GM18907 (cell line): ENCODE measurements around the gene CHPF2.

Experiments
- ATAC-seq: cut with Tn5 transposase; IDR thresholded peaks from one replicate; pipeline ENCODE4 v1.9.1; 2021; ENCODE audit warnings: mild to moderate bottlenecking, moderate library complexity; ENCODE audit not compliant: unreplicated experiment

CHPF2 gene

DNA sequence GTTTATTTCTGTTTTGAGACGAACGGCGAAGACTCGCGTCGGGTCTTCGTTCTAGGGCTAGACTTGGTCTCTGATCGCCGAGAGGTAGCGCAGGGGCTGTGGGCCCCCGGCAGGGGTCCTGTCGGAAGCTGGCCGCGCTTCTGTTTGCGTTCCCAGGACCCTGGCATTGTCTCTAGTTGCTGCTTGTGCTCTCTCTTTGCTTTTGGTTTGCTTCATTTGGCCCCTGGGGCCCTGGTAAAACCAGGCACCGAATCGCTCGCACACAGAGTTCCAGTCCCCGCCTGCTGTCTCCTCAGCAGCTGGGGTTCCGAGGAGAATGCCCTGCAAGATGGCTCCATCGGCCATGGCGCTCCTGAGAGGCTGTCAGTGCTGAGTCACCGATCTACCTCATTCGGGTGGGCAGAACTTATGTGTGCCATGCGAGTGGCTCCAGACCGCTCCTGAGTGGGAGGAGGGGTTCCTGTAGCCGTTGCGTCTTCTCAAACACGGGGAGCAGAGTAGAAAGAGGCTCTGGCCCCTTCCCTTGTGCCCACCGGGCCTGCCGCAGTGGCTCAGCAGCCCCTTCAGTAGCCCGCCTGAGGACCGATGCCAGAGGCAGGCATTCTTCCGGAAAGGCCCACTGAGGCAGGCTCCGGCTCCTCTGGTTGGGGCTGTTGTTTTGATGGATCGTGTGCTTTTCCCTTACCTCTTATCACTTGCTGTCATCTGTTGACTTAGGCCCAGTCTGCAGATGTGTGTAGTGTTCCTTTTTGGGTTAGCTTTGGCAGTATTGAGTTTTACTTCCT lies 826 bp downstream of the CHPF2 start:
- ATAC-seq, result peak; percentile 40

DNA sequence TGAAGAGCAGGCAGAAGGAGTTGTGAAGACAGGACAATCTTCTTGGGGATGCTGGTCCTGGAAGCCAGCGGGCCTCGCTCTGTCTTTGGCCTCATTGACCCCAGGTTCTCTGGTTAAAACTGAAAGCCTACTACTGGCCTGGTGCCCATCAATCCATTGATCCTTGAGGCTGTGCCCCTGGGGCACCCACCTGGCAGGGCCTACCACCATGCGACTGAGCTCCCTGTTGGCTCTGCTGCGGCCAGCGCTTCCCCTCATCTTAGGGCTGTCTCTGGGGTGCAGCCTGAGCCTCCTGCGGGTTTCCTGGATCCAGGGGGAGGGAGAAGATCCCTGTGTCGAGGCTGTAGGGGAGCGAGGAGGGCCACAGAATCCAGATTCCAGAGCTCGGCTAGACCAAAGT lies 1.5 kb downstream of the CHPF2 start:
- ATAC-seq, result no peak

DNA sequence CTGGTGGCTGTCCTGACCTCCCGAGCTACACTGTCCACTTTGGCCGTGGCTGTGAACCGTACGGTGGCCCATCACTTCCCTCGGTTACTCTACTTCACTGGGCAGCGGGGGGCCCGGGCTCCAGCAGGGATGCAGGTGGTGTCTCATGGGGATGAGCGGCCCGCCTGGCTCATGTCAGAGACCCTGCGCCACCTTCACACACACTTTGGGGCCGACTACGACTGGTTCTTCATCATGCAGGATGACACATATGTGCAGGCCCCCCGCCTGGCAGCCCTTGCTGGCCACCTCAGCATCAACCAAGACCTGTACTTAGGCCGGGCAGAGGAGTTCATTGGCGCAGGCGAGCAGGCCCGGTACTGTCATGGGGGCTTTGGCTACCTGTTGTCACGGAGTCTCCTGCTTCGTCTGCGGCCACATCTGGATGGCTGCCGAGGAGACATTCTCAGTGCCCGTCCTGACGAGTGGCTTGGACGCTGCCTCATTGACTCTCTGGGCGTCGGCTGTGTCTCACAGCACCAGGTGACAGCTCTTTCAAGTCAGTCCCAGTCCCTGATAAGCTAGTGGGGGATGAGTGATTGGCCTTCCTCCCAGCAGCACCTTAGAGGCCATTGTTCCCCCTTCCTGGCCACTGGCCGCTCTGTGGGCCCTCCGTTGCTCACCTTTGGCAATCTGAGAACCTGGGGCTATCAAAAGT lies 3.0 kb downstream of the CHPF2 start:
- no peak for ATAC-seq

DNA sequence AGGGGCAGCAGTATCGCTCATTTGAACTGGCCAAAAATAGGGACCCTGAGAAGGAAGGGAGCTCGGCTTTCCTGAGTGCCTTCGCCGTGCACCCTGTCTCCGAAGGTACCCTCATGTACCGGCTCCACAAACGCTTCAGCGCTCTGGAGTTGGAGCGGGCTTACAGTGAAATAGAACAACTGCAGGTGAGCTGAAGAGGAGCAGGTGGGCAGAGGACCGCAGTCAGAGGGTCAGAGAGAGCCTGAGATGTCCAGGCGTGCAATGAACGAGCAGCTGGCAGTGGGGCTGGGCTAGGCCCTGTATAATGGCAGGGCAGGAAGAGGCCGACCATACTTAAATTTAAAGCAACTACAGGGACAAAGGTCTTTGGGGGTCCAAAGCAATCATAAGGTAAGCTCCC lies 4.1 kb downstream of the CHPF2 start:
- ATAC-seq, result no peak

DNA sequence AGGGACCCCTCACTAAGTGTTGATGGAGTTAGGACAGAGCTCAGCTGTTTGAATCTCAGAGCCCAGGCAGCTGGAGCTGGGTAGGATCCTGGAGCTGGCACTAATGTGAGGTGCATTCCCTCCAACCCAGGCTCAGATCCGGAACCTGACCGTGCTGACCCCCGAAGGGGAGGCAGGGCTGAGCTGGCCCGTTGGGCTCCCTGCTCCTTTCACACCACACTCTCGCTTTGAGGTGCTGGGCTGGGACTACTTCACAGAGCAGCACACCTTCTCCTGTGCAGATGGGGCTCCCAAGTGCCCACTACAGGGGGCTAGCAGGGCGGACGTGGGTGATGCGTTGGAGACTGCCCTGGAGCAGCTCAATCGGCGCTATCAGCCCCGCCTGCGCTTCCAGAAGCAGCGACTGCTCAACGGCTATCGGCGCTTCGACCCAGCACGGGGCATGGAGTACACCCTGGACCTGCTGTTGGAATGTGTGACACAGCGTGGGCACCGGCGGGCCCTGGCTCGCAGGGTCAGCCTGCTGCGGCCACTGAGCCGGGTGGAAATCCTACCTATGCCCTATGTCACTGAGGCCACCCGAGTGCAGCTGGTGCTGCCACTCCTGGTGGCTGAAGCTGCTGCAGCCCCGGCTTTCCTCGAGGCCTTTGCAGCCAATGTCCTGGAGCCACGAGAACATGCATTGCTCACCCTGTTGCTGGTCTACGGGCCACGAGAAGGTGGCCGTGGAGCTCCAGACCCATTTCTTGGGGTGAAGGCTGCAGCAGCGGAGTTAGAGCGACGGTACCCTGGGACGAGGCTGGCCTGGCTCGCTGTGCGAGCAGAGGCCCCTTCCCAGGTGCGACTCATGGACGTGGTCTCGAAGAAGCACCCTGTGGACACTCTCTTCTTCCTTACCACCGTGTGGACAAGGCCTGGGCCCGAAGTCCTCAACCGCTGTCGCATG lies 5.2 kb downstream of the CHPF2 start:
- no peak for ATAC-seq

DNA sequence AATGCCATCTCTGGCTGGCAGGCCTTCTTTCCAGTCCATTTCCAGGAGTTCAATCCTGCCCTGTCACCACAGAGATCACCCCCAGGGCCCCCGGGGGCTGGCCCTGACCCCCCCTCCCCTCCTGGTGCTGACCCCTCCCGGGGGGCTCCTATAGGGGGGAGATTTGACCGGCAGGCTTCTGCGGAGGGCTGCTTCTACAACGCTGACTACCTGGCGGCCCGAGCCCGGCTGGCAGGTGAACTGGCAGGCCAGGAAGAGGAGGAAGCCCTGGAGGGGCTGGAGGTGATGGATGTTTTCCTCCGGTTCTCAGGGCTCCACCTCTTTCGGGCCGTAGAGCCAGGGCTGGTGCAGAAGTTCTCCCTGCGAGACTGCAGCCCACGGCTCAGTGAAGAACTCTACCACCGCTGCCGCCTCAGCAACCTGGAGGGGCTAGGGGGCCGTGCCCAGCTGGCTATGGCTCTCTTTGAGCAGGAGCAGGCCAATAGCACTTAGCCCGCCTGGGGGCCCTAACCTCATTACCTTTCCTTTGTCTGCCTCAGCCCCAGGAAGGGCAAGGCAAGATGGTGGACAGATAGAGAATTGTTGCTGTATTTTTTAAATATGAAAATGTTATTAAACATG lies 6.0 kb downstream of the CHPF2 start:
- ATAC-seq, result no peak

DNA sequence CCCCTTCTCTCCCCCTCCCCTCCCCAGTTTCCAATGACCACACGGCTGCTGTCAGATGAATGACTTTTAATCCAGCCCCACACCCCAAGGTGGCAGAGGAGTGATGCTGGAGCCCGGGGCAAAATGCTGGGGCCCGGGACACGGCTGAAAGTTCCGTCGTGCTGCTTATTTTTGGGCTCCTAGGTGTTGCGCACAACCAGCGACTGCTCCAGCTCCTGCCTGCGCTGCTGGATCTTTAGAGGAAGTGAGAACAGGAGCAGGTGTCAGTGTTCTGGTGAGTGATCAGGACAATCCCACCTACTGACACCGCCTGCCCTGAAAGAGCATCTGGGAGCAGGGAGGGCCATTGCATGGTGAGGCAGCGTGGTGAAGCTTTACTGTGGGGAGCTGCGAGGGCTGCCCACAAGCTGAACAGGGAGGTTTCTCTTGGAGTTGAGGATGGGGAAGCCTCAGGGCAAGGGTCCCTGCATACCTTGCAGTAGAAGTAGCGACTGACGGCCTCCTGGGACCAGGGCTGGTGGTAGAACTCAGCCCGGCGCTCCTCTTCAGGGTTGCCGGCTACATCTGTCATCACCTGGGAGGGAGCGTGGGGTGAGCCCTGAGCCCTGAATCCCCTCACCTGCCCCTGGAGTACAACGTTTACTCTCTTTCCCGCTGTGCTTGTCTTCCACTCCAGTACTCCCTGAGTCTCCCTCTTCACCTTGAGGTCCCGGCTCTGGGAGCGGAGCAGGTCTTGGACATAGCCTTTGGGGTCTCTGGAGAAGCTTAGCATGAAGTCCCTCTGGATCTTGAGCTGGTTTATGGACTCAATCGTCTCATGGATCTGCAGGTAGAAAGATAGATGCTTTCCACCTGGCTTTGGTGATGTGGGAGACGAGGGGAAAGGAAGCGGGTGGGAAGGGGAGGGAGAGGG lies 6.9 kb downstream of the CHPF2 start:
- ATAC-seq, result no peak

DNA sequence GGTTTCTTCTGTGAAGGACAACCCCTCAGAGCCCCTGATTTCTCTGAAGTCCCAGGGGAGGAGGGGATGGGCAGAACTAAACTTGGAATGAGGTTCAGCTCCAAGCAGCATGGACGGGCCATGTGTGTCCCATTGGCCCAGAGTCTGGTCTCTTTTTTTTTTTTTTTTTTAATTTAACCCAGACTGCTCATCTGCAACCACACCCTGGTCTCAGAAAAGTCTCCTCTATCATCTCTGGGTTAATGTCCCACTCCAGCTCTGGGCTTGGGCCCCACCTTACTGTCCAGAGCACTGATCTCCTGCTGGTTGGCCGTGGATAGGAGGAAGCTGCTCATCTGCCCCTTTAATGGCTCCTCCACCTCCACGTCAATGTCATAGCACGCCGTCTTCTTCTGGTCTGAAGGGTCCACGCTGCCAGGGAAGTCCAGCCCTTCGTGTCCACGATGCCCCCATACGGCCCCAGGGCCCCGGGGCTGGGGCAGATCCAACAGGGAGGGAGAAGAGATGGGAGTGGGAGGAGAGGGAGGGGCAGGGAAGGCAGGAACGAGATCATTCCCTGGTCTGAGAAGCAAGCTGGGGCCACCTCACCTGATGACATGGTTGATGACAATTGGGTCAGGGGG lies 7.7 kb downstream of the CHPF2 start:
- ATAC-seq, result no peak

DNA sequence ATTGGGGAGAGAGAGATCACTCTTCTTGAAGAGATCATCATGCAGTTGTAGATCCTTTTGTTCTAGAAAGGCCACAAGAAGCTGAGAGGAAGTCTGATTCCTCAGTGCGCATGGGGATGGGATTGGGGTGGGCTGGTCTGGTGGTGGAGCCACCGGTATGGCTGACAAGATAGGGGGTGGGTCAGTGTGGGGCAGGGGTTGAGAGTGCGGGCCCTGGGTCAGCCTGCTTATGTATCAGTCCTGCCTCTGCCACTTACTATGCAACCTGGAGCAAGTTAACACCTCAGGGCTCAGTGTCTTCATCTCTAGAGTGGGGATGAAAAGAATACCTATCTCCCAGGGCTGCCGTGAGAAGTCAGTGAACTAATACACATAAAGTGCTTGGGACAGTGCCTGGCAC lies 8.3 kb downstream of the CHPF2 start:
- ATAC-seq, result no peak

DNA sequence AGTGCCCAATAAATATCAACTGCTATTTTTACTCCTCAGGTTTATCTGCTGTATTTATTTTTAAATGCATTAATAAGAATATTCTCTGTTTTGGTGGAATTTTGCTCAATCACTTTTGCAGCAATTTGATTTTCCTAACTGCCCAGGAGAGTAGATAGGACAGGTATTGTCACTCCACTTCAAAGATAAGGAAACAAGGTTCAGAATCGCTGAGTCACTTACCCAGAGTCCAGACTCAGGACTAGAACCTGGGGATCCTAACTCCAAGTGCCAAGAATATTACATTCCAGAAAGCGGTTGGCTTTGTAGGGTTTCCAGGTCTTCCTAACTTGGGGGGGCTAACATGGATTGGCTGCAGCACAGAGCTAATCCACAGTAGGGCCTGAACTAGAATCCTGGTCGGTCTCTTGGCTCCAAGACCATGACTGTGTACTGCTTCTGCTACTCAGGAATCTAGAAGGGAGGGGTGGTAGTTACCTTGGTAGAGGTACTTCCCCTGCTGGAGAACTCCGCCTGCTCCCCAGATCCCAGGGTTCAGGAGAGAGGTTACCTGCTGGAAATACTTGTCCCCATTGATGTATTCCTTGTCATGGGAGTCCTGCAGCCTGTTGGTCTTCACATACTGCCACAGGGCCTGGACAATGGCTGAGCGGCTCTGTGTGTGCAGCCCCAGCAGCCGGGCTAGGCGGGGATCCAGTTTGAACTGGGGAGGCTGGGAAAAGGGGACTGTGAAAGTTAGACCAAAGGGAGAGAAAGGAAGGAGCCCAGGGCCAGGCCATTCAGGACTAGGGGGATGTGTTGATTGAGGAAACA lies 8.9 kb downstream of the CHPF2 start:
- ATAC-seq, result no peak

DNA sequence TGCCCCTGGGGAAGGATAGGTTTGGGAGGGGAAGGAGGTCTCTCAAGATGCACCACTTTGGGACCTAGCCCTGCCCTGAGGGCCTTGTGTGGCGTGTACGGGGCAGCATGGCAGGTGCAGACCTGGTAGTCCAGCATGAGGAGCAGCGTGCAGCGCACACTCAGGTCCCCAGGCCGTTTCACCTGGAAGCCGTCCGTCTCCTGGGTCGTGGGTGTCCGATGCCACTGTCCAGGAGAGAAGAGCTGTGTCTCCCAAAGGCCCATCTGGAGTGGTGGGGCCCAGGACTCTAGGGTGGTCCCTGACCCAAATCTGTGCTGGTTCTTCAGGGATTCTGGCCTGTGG lies 9.4 kb downstream of the CHPF2 start:
- no peak for ATAC-seq

DNA sequence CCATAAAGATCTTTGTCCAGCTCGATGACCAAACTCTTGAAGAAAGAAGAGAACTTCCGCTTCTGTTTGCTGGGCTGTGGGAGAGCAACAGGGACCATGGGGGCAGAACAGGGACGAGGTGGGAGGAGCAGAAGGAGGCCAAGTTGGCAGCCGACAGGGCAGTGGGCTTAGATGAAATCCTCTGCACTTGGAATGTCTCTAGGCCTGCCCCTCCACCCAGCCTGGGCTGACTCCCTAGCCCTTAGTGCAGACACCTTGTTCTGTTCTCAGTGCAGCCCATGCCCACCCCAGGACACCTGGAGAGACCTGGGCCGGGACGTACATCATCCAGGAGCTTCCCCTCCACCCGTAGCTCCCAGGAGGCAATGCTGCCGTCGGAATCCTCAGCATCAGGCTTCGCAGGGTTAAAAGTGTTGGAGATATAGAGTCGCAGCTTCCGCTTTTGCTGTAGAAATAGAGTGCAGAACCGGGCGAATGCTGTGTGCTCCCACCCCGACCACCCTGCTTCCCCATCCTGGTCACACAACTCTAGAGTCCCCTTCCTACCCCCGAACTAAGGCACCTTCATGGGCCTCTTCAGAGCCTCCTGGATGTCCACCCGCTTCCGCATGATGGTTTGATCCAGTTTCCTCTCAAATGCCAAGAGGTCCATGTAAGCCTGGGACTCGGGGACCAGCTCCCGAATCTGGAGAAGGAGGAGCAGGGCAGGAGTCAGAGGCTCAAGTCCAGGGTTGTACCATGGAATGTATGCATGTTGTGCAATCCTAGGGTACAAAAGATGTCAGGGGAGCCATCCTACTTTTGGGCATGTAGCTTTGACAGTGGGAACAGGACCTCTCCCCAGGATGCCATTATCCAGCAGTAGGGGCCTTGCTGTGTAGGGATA lies 10.1 kb downstream of the CHPF2 start:
- ATAC-seq, result no peak

DNA sequence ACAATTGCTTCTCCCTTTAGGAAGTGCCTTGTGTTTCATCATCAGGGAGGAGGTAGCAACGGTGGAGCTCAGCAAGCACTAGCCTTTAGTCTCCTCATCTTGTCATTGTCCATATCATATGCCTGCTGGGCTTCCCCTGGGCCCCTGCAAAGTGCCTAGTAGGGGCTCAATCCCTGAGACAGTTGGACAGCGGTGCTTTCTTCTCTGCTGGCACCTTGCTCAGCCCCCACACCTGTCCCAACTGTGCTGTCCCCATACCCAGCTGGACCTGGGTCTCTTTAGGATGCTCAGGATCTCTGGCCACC lies 10.7 kb downstream of the CHPF2 start:
- no peak for ATAC-seq

DNA sequence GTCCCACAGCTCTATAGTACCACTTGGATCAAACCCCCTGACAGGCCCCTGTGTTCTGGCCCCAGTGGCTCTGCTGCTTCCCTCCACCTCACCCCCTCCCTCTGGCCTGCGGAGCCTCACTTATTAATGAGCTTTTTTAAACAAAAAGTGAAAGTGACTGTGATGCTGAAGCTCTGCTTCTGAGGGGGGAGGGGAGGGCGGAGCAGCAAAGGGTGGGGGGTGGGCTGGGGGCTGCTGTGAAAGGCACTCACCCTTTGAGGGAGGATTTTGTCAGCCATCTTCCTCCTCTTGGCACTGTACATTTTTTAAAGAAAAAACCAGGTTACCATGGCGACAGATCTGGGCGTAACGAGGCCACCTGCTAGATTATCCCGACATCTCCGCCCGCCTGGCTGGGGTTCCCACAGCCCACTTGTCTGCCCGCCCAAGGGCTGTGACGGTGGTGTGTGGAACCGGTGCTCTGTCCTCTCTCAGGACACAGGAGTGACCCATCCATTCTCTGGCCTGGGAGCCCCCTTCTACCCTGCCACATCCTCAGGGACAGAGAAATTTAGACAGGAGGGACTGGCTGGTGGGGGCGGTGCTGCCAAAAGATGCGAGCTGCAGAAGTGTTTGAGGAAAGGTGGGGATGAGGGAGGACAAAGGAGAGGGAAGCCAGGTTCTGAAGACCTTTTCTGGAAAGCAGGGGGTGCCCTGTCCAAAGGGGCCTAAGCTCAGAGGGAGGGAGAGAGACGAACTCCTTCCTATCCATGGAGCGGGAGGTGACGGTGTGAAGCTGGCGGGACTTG lies 11.3 kb downstream of the CHPF2 start:
- ATAC-seq, result no peak

DNA sequence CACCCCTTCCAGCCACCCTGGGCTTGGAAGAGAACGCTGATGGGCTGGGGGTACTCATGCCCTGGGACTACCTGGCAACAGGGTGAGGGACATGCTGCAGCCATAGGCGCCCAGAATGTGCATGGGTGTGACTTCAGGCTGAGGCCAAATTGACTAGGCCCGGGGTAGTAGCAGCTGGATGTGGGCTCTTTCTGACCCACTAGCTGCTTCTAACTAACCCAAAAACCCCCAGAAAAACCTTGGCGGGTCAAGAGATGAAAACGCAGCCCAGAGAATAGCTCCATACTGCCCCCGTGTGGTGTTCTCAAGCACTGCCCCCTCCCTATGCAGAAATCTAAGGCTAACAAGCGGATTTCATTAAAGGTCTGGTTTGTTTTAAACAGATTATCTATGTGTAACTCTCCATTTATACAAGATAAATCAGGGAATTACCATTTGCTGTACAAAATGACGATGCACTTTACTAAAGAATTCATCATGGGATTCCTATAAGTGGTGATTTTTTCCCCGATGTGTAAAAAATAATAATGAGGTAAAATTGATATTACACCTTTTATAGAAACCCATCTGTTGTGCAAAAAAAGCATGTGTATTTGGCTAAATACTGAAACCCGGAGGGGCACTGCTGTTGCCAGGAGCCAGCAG lies 12.0 kb downstream of the CHPF2 start:
- no peak for ATAC-seq

DNA sequence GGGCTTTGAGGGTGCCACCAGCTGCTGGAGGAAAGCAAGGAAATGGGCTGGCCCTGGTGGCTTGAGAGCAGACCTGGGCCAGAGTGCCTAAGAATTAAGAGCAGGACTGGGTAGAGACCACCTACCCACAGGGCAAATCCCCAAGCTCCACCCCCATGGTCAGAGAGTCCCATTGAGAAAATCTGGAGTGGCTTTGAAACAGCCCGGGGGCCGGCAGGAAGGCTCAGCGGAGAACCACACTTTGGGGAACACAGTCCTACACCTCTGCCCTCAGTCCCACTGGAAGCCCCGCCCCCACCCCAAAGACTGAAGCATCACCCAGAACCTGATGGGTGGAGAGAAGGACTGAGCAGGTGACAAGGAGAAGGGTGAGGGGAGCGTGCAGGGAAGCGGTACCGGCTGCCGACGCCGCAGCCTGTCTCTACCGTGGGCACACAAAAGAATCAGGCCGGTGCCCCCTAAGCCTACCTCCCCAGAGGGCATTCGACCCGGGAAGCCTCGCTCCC lies 12.6 kb downstream of the CHPF2 start:
- ATAC-seq, result no peak
